ENCODE data around the gene ROR2. TPM values are rescaled to one million over a fixed set of nuclear protein-coding genes. Genes with fewer than 3 reads are reported as not detected.

The ROR2 gene
- total RNA-seq, 1 experiment from 2014 or later = 2.7 TPM

DNA sequence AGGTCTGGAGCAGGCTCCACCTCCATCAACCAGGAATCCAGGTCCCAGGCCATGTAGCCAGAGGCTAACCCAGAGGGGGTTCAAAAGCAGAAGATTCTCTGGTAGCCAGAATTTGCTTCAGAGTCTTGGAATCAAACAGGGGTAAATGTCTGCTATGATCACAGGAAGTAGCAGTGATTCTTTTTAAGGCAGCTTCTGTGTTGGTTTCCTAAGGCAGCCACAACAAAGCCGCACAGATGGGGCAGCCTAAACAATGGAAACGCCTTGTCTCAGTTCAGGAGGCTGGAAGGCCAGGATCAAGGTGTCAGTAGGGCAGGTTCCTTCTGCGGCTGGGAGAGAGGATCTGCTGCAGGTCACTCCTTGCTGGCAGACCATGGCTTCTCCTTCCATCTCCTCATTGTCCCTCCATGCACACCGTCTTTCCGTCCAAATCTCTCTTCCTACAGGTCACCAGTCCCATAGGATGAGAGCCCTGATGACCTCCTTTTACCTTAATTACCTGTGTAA lies 167.3 kb downstream of the ROR2 start:
- no CpG with 5 or more reads among the region's 5 CpGs for WGBS (ENCODE audit: extremely low coverage, insufficient read length, low lambda C conversion rate)
- H4K20me1 ChIP-seq (ENCODE audit: control insufficient read depth, insufficient read depth, insufficient read length) = no peaks in the 10 kb centered on the region
- H2AK5ac ChIP-seq (ENCODE audit: insufficient read length, low read length) = no peak overlapping the region
- peaks cover 9 to 10% of the 10 kb centered on the region in 2 experiments; a peak in 4 of 5 replicates for H3K9me3 Mint-ChIP-seq
- H3T11ph ChIP-seq (ENCODE audit: low read length) = no peak overlapping the region
- H3K36me3 Mint-ChIP-seq (ENCODE audit: insufficient read depth in 1 of 3, low read depth in 3 of 3) = peaks cover 0 to 16% (median 0%) of the 10 kb centered on the region in 3 experiments; a peak in 3 of 7 replicates
- H2BK20ac ChIP-seq (ENCODE audit: low read depth, low read length, poor library complexity, severe bottlenecking) = no peak overlapping the region
- peaks cover 6% of the 10 kb centered on the region for H3K27me3 Mint-ChIP-seq (ENCODE audit: low read depth)
- no peak overlapping the region for H4K91ac ChIP-seq (ENCODE audit: insufficient read length, low read depth, low read length)
- H3K4me3 Mint-ChIP-seq = no peak overlapping the region
- H2BK12ac ChIP-seq (ENCODE audit: insufficient read length, low read depth, low read length) = no peak overlapping the region
- no peak overlapping the region for H3K27ac ChIP-seq (ENCODE audit: insufficient read length, low read depth, low read length)
- H2BK5ac ChIP-seq (ENCODE audit: insufficient read length, low read length) = no peak overlapping the region
- no peaks in the 10 kb centered on the region for H3K23me2 ChIP-seq (ENCODE audit: insufficient read length, low read depth, low read length, poor library complexity, severe bottlenecking)
- H2BK120ac ChIP-seq (ENCODE audit: low read depth, low read length, poor library complexity, severe bottlenecking) = no peak overlapping the region
- peaks cover 9 to 13% of the 10 kb centered on the region in 2 experiments for H3K4me1 Mint-ChIP-seq
- no peaks in the 10 kb centered on the region for H3K27me3 ChIP-seq (ENCODE audit: insufficient read depth, low read length)
- no peaks in the 10 kb centered on the region for H3K79me1 ChIP-seq (ENCODE audit: insufficient read depth, low read depth, low read length, poor library complexity, severe bottlenecking)
- no peak for DNase-seq
- H2BK15ac ChIP-seq (ENCODE audit: low read depth, low read length) = no peak overlapping the region
- TF ChIP-seq CTCF (conservative IDR thresholded peaks at IDR 0.05) = no peak
- H3K4me2 ChIP-seq (ENCODE audit: insufficient read depth, insufficient read length, low read length) = no peak overlapping the region
- H3K79me2 ChIP-seq (ENCODE audit: insufficient read depth, low read length) = no peaks in the 10 kb centered on the region
- no peak overlapping the region for H3K56ac ChIP-seq (ENCODE audit: insufficient read length, low read depth, low read length)
- H3K4me1 ChIP-seq (ENCODE audit: insufficient read depth, low read length) = no peaks in the 10 kb centered on the region
- H3K23ac ChIP-seq (ENCODE audit: insufficient read length, low read depth, low read length) = no peak overlapping the region
- H3K27ac Mint-ChIP-seq = no peak overlapping the region
- no peak overlapping the region for H3K9ac ChIP-seq (ENCODE audit: extremely low read depth, insufficient read length, low read length)
- H4K5ac ChIP-seq (ENCODE audit: insufficient read length, low read depth, low read length) = no peak overlapping the region
- H4K8ac ChIP-seq (replicated peaks; ENCODE audit: insufficient read length, low read depth, low read length) = no peak overlapping the region
- H2AFZ ChIP-seq (ENCODE audit: low read length) = no peak overlapping the region
- H3K4ac ChIP-seq (ENCODE audit: low read depth, low read length) = no peak overlapping the region
- no peak overlapping the region for H3K14ac ChIP-seq (ENCODE audit: insufficient read depth, low read length)
- no peak overlapping the region for H3K18ac ChIP-seq (ENCODE audit: insufficient read length, low read depth, low read length)
- H3K9me3 ChIP-seq (ENCODE audit: control insufficient read depth, low read depth, low read length) = no peaks in the 10 kb centered on the region
